ENCODE data around the gene EIF3C. TPM values are rescaled to one million over a fixed set of nuclear protein-coding genes. Genes with fewer than 3 reads are reported as not detected.
"Not testable (repeated sequence)": the region's sequence is repeated elsewhere in the genome, so short reads cannot be mapped to it uniquely, and the experiment has no call there.

Gene EIF3C, protein sequence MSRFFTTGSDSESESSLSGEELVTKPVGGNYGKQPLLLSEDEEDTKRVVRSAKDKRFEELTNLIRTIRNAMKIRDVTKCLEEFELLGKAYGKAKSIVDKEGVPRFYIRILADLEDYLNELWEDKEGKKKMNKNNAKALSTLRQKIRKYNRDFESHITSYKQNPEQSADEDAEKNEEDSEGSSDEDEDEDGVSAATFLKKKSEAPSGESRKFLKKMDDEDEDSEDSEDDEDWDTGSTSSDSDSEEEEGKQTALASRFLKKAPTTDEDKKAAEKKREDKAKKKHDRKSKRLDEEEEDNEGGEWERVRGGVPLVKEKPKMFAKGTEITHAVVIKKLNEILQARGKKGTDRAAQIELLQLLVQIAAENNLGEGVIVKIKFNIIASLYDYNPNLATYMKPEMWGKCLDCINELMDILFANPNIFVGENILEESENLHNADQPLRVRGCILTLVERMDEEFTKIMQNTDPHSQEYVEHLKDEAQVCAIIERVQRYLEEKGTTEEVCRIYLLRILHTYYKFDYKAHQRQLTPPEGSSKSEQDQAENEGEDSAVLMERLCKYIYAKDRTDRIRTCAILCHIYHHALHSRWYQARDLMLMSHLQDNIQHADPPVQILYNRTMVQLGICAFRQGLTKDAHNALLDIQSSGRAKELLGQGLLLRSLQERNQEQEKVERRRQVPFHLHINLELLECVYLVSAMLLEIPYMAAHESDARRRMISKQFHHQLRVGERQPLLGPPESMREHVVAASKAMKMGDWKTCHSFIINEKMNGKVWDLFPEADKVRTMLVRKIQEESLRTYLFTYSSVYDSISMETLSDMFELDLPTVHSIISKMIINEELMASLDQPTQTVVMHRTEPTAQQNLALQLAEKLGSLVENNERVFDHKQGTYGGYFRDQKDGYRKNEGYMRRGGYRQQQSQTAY
- 454 TPM for polyA plus RNA-seq (2012; ENCODE audit: insufficient read depth, insufficient read length, low read depth)

DNA sequence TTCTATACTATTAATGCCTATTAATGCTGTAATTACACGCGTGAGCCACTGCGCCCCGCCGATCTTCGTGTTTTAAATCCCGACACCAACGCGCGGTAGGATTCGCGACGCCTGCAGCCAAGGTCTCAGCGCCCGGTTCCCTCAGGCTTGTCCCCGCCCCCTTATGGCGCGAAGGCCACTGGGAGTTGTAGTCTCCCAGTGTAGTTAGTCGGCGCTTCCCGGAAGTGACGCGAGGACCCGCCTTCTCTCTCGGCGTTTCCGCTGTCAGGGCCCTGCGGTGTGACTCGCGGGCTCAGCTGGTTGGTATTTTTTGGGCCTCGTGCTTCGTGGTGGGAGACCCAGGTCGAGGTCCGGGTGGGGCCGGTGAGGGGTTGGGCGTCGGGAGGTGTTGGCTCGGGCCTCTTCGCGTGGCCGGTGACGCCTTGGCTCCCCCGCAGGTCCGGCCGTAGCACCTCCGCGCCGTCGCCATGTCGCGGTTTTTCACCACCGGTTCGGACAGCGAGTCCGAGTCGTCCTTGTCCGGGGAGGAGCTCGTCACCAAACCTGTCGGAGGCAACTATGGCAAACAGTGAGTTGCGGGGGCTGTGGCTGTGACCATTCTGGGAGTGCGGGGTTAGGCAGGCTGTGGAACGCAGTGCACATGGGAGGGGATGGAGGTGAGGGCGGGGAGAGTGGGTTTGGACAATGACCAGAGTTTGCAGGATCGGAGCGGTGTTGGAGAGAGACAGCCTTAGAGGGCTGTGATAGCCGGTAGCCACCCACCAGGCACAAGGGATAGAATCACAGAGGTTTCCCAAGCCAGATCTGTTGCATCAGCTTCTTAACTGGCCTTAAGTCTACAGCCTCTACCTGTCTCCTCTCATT, at the start of gene EIF3C:
Gene EIF3C (plus strand): TSS at position 245 of the 864 bp plus-strand sequence. CDS start 223 bp downstream, at position 468.
- H3K4me3 ChIP-seq (ENCODE audit: low read depth, low read length); H3K4me1 ChIP-seq; H3K27me3 ChIP-seq; H3K9me3 ChIP-seq; DNase-seq; H3K36me3 ChIP-seq: not testable (repeated sequence)

DNA sequence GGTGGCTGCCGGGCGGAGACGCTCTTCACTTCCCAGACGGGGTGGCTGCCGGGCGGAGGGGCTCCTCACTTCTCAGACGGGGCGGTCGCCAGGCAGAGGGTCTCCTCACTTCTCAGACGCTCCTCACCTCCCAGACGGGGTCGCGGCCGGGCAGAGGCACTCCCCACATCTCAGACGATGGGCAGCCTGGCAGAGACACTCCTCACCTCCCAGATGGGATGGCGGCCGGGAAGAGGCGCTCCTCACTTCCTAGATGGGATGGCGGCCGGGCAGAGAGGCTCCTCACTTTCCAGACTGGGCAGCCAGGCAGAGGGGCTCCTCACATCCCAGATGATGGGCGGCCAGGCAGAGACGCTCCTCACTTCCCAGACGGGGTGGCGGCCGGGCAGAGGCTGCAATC, 45.0 kb upstream of the EIF3C start:
- not testable (repeated sequence) for H3K27me3 ChIP-seq, DNase-seq, H3K9me3 ChIP-seq

DNA sequence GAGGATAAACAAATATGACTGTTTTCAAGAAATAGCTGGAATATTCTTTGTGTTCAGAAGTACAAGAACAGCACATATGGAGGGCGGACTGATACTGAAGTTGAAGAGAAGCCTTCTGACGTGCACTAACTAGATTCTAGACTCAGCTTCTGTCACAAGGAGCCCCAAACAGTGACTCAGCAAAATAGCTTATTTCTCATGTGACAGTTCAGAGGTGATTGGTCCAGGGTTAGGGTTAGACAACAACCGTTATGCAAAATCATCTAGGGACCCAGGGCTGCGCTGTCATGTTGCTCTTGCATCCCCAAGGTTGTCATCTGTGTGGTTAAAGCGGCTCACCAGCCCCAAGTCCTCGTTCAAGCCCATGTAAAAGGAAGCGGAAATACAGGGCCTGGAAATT, 43.8 kb upstream of the EIF3C start:
- H3K36me3 ChIP-seq; H3K27me3 ChIP-seq; DNase-seq; H3K4me3 ChIP-seq (ENCODE audit: low read depth, low read length); H3K9me3 ChIP-seq; H3K4me1 ChIP-seq: not testable (repeated sequence)

More for the DNA sequence above, 45.0 kb upstream of the EIF3C start:
- not testable (repeated sequence) for H3K4me3 ChIP-seq (ENCODE audit: low read depth, low read length); H3K4me1 ChIP-seq; H3K36me3 ChIP-seq

DNA sequence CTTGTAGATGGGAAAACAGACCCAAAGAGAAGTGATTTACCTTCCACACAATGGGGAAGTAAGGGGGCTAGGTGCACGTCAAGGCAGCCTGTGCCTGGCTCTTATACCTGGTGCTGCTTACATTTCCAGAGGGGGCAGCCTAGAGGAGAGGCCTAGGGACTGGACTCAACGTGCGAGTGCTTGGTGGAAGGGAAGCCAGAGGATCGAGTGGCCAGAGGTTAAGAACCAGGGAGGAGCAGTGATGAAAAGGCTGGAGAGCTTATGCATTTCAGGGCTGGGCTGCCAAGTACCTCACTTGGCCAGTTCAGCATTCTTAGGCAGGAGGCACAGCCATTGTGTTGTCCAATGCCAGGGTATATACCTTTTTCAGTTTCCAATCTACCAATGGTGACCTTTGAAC, 43.1 kb upstream of the EIF3C start:
- not testable (repeated sequence) for DNase-seq; H3K9me3 ChIP-seq; H3K4me1 ChIP-seq; H3K4me3 ChIP-seq (ENCODE audit: low read depth, low read length); H3K36me3 ChIP-seq; H3K27me3 ChIP-seq

DNA sequence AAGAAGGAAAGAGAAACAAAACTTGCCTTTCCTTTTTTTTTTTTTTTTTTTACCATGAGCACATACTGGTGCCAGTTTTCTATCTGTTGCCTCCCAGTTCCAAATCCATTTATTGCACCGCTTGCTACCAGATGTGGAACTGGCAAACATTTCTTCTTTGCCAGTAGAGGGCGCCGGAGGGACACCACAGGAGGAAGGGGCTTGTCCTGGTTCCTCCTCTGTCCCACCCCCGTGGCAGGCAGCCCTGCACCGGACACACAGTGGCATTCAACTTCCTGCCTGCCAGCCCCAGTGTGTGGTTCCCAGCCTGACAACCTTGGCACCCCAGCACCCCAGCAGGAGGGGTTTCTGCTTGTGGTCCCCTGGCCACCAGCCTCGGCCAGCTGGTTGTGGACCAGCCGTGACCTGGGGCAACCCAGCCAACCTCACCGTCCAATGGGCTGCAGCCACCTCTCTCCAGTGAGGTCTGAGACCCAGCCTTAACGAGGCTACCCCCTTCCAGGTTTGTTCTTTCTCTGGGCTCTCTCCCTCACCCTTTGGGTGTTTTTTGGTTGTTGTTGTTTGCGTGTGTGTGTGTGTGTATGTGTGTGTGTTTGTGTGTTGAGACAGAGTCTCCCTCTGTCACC, 22.8 kb upstream of the EIF3C start:
- not testable (repeated sequence) for H3K4me3 ChIP-seq (ENCODE audit: low read depth, low read length); H3K9me3 ChIP-seq; H3K27me3 ChIP-seq; H3K36me3 ChIP-seq; H3K4me1 ChIP-seq; DNase-seq

DNA sequence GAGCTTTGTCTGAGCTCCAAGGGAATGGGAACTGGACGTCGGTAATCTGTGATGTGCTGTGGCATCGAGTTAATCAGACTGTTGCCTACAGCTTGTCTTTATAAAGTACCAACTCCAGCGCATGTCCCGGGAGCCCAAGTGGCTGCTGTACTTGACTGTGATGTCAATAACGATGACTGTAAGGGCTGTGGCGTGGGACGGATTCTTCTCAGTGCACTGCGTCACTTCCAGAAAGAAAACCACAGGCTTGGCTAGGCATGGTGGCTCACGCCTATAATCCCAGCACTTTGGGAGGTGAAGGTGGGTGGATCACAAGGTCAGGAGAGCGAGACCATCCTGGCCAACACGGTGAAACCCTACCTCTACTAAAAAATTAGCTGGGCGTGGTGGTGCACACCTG, 21.8 kb upstream of the EIF3C start:
- DNase-seq; H3K36me3 ChIP-seq; H3K9me3 ChIP-seq; H3K4me3 ChIP-seq (ENCODE audit: low read depth, low read length); H3K27me3 ChIP-seq; H3K4me1 ChIP-seq: not testable (repeated sequence)

DNA sequence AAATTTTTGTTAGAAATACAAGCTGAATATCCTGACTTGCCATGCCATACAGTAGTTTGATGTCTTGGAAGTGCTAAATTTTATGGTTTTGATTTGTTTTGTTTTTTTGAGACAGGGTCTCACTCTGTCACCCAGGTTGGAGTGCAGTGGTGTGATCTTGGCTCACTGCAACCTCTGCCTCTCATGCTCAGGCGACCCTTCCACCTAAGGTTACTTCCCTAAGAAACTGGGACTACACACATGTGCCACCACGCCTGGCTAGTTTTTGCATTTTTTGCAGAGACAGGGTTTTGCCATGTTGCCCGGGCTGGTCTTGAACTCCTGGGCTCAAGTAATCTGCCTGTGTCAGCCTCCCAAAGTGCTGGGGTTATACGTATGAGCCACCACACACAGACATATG, 19.5 kb upstream of the EIF3C start:
- not testable (repeated sequence) for H3K4me3 ChIP-seq (ENCODE audit: low read depth, low read length); DNase-seq; H3K36me3 ChIP-seq; H3K9me3 ChIP-seq; H3K27me3 ChIP-seq; H3K4me1 ChIP-seq

DNA sequence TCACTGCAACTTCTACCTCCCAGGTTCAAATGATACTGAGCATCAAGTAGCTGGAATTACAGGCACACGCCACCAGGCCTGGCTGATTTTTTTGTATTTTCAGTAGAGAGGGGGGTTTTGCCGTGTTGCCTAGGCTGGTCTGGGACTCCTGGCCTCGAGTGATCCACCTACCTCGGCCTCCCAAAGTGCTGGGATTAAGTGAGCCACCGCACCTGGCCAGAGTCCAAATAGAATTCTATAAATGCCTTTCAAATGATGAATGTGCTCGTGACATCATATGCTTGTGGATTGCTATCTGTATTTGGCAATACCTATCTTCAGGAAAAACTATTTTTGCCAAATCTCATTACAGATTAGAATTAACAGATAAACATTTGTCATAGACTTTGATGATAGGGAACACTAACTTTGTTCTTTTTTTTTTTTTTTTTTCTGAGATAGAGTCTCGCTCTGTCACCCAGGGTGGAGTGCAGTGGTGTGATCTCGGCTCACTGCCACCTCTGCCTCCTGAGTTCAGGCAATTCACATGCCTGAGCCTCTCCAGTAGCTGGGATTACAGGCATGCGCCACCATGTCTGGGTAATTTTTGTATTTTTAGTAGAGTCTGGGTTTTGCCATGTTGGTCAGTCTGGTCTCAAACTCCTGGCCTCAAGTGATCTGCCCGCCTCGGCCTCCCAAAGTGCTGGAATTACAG, 17.9 kb upstream of the EIF3C start:
- not testable (repeated sequence) for H3K36me3 ChIP-seq; H3K27me3 ChIP-seq; H3K4me3 ChIP-seq (ENCODE audit: low read depth, low read length); H3K9me3 ChIP-seq; DNase-seq; H3K4me1 ChIP-seq

DNA sequence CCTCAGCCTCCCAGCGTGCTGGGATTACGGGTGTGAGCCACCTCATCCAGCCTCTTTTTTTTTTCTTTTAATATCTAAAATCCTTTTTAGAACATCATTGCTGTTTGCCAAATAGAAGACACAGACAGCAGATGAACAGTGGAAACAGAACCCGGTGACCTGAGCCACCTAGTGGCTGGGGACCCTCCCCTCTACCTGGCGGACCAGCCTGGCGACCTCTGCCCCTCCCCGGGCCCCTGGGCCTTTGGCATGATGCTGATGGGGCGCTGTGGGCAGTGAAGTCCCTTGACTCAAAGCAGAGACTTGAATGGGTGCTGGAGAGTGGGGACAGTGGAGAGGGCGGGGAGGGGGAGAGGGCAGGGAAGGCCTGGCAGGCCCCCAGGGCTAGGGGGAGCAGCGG, 11.5 kb upstream of the EIF3C start:
- not testable (repeated sequence) for H3K27me3 ChIP-seq; H3K36me3 ChIP-seq; H3K4me1 ChIP-seq; DNase-seq; H3K4me3 ChIP-seq (ENCODE audit: low read depth, low read length); H3K9me3 ChIP-seq

DNA sequence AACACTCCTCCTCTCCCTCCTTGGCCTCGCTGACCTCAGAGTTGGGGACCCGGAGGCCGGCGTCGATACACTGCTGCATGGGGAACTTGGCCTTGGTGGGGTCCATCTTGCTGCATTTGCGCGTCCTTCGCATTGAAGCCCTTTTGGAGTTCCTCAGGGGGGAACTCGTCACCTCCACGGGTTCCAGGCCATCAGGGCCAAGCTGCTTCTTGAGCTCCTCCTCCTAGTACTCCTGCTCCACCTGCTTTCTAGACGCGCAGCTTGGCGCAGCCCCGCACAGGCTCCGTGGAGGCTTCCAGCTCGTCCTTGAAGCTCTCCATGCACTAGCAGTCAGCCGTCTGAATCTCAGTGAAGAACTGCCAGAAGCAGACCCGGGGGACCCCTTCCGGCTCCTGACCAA, 10.9 kb upstream of the EIF3C start:
- not testable (repeated sequence) for H3K4me3 ChIP-seq (ENCODE audit: low read depth, low read length); DNase-seq; H3K27me3 ChIP-seq; H3K4me1 ChIP-seq; H3K9me3 ChIP-seq; H3K36me3 ChIP-seq

DNA sequence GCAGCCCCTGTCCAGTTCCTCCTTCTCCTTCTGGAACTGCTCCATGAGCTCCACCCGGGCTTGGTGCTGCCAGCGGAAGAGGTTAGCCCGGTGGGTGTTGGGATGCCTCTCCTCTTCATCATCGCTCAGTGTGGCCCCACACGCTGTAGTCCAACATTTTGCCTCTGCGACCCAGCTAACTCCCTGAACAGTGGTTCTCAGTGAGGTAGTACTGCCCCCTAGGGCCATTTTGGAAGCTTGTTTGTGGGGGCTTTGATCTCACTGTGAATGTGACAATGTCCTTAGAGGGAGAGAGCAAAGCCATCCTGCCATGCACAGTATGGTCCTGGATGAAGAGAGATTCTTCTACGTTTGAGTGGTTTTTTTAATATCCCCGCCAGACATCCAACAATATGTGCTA, 9.9 kb upstream of the EIF3C start:
- not testable (repeated sequence) for H3K9me3 ChIP-seq; H3K27me3 ChIP-seq; H3K4me1 ChIP-seq; H3K36me3 ChIP-seq; H3K4me3 ChIP-seq (ENCODE audit: low read depth, low read length); DNase-seq

DNA sequence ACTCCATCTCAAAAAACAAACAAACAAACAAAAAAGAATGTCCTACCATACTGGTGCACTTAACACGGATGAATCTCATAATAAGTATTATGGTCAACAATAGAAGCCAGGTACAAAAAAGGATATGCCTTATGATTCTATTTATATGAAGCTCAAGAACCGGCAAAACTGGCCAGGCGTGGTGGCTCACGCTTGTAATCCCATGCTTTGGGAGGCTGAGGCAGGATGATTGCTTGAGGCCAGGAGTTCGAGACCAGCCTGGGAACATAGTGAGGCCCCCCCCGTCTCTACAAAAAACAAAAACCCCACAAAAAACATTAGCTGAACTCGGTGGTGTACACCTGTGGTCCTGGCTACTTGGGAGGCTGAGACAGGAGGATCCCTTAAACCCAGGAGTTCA, 7.0 kb upstream of the EIF3C start:
- not testable (repeated sequence) for H3K4me1 ChIP-seq, DNase-seq

DNA sequence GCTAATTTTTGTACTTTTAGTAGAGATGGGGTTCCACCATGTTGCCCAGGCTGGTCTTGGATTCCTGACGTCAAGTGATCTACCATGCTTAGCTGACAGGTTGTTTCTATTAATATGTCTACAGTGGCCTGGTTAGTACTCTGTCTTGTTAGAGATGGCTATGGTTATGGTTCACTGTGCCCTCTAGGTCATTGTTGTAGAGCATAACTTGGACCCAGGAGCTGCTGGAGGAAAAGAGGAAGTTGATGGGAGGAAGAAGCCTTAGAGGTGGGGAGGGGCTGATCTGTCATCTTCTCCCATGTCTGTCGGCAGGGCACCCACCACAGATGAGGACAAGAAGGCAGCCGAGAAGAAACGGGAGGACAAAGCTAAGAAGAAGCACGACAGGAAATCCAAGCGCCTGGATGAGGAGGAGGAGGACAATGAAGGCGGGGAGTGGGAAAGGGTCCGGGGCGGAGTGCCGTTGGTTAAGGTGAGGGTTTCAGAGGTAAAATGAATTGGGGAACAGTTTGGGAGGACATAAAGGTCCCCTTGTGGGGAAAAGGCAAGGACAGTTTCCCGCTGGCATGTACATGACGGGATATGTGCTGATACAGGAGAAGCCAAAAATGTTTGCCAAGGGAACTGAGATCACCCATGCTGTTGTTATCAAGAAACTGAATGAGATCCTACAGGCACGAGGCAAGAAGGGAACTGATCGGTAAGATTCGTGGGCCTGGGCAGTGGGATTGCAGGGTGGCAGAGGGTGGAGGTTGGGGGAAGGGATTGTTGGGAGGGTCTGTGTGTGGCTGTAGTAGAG, 11.8 kb downstream of the EIF3C start:
- not testable (repeated sequence) for H3K4me1 ChIP-seq, H3K27me3 ChIP-seq, DNase-seq

More for the DNA sequence above, 7.0 kb upstream of the EIF3C start:
- not testable (repeated sequence) for H3K27me3 ChIP-seq; H3K36me3 ChIP-seq; H3K9me3 ChIP-seq; H3K4me3 ChIP-seq (ENCODE audit: low read depth, low read length)

DNA sequence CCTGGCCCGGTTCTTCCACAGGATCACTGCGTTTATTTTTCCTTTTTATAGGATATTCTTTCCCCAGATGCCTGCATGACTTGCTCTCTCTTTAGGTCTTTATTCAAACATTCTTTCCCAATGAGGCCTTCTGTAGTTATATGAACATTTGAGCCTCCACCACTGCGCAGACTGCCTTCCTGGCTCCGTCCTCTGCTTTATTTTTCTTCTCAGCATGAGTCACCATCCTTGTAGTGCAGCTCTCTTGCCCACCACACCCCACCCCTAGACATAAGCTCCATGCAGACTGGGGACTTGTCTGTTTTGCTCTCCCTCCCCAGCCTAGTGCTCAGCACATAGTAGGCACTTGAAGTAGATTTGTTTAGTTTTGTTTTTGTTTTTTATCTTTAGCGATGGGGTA, 20.0 kb downstream of the EIF3C start:
- H3K4me3 ChIP-seq (ENCODE audit: low read depth, low read length); H3K27me3 ChIP-seq; H3K9me3 ChIP-seq; DNase-seq; H3K4me1 ChIP-seq; H3K36me3 ChIP-seq: not testable (repeated sequence)

More for the DNA sequence above, 11.8 kb downstream of the EIF3C start:
- not testable (repeated sequence) for H3K36me3 ChIP-seq; H3K9me3 ChIP-seq; H3K4me3 ChIP-seq (ENCODE audit: low read depth, low read length)
